Neural progenitor cell (in vitro differentiated cells): Measurements from ENCODE around the gene ATP23. TPM values are rescaled to one million over a fixed set of nuclear protein-coding genes. Genes with fewer than 3 reads are reported as not detected.
A peak's percentile ranks its signal among the peaks of the same experiment; 100 is the strongest.

ENCODE experiments used
- DNase-seq: peaks from one replicate; pipeline ENCODE4 v3.0.0-alpha.2; 2016; ENCODE audit warnings: low spot score
- H2AFZ ChIP-seq: fragments of 200-600 bp; sonication (generic); replicated peaks from 2 replicates; pipeline ENCODE4 v1.6.1; 2016; ENCODE audit warnings: antibody characterized with exemption
- H3F3A ChIP-seq: fragments of 200-600 bp; sonication (generic); 2 replicates; pipeline ENCODE4 v1.6.1; 2016; ENCODE audit warnings: antibody characterized with exemption, low read depth
- H3K27ac ChIP-seq: fragments of 200-600 bp; sonication (generic); 2 replicates; pipeline ENCODE4 v1.5.1; 2016; ENCODE audit warnings: mild to moderate bottlenecking
- H3K27me3 ChIP-seq: fragments of 200-600 bp; sonication (generic); 2 replicates; pipeline ENCODE4 v1.6.1; 2016; ENCODE audit warnings: mild to moderate bottlenecking, moderate library complexity
- H3K36me3 ChIP-seq: fragments of 200-600 bp; sonication (generic); 2 replicates; pipeline ENCODE4 v1.5.1; 2016
- H3K4me1 ChIP-seq: fragments of 200-600 bp; sonication (generic); 2 replicates; pipeline ENCODE4 v1.6.1; 2016; ENCODE audit warnings: mixed run types
- H3K4me2 ChIP-seq: fragments of 200-600 bp; sonication (generic); 2 replicates; pipeline ENCODE4 v1.6.1; 2016
- H3K4me3 ChIP-seq: fragments of 200-600 bp; sonication (generic); 2 replicates; pipeline ENCODE4 v1.5.1; 2016
- H3K79me2 ChIP-seq: fragments of 200-600 bp; sonication (generic); 2 replicates; pipeline ENCODE4 v1.6.1; 2016; ENCODE audit warnings: low read depth
- H3K9ac ChIP-seq: fragments of 200-600 bp; sonication (generic); 2 replicates; pipeline ENCODE4 v1.6.1; 2016
- H3K9me3 ChIP-seq: fragments of 200-600 bp; sonication (generic); 2 replicates; pipeline ENCODE4 v1.5.1; 2016; ENCODE audit warnings: low read depth
- H4K20me1 ChIP-seq: fragments of 200-600 bp; sonication (generic); 2 replicates; pipeline ENCODE4 v1.6.1; 2016; ENCODE audit warnings: low read depth
- H3K27ac Mint-ChIP-seq: 3 replicates; pipeline ENCODE4 v1.8.0; 2021; ENCODE audit warnings: mixed read lengths
- H3K27me3 Mint-ChIP-seq: 2 replicates; pipeline ENCODE4 v1.8.0; 2022; ENCODE audit warnings: low read depth, mild to moderate bottlenecking, inconsistent platforms, moderate library complexity, mixed read lengths; ENCODE audit not compliant: insufficient read depth
- H3K36me3 Mint-ChIP-seq: 3 replicates; pipeline ENCODE4 v1.8.0; 2021; ENCODE audit warnings: mixed read lengths
- H3K4me1 Mint-ChIP-seq: 3 replicates; pipeline ENCODE4 v1.8.0; 2021; ENCODE audit warnings: mixed read lengths
- H3K4me3 Mint-ChIP-seq: 3 replicates; pipeline ENCODE4 v1.8.0; 2021; ENCODE audit warnings: mild to moderate bottlenecking, moderate library complexity, mixed read lengths
- H3K9me3 Mint-ChIP-seq: 3 replicates; pipeline ENCODE4 v1.8.0; 2020; ENCODE audit warnings: mixed read lengths
- EZH2 ChIP-seq: fragments of 200-600 bp; sonication (generic); IDR thresholded peaks from 2 replicates; pipeline ENCODE4 v1.6.1; 2017; ENCODE audit warnings: antibody characterized with exemption, mild to moderate bottlenecking, moderate library complexity
- EZH2phosphoT487 ChIP-seq: fragments of 200-600 bp; sonication (generic); IDR thresholded peaks from 2 replicates; pipeline ENCODE4 v1.6.1; 2017; ENCODE audit warnings: antibody characterized with exemption
- total RNA-seq: library from RNA; depleted of rRNA; stranded (reverse); fragments of >200 nt; gene quantifications from 2 replicates; pipeline ENCODE4 v1.2.3, GENCODE V29; 2015; ENCODE audit warnings: low replicate concordance
- TF ChIP-seq, protein P1 (sequence below): fragments of 200-600 bp; sonication (generic); IDR thresholded peaks from 2 replicates; pipeline ENCODE4 v1.5.1; 2017; ENCODE audit warnings: antibody characterized with exemption, mild to moderate bottlenecking

Gene ATP23
- total RNA-seq, 1 donor from 2014 or later, result 11.4 TPM

DNA sequence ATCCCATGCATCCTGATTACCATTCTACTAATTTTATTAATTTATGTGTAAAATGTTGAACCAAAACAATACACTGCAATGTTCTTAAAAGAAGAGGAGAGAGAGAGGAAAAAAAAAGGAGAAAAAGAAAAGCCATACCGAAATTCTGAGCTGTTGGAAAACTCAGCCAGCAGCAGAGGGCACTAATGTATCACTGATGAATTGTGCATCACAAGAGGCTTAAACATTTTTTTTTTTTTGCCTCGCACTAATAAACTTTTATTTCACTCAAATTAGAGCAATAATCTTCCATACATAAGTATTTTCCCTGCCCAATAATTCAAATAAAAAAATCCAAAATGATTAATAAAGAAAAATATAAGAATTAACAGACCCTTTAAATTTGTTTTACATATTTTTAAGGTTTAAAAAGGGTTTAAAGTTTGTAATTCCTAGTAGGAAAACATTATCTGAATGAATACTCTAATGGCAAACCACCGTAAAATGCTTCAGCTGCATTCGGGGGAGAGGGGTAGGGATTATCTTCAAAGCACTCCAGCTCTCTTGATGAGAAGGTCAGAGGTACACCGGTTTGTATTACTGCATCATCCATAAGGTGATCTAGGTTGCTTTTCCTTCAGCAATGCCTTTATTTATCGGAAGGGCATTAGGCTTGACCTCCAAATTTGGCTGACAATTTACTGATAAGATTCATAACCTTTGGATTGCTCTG, 41.9 kb downstream of the ATP23 start:
- TF ChIP-seq, protein P1, sequence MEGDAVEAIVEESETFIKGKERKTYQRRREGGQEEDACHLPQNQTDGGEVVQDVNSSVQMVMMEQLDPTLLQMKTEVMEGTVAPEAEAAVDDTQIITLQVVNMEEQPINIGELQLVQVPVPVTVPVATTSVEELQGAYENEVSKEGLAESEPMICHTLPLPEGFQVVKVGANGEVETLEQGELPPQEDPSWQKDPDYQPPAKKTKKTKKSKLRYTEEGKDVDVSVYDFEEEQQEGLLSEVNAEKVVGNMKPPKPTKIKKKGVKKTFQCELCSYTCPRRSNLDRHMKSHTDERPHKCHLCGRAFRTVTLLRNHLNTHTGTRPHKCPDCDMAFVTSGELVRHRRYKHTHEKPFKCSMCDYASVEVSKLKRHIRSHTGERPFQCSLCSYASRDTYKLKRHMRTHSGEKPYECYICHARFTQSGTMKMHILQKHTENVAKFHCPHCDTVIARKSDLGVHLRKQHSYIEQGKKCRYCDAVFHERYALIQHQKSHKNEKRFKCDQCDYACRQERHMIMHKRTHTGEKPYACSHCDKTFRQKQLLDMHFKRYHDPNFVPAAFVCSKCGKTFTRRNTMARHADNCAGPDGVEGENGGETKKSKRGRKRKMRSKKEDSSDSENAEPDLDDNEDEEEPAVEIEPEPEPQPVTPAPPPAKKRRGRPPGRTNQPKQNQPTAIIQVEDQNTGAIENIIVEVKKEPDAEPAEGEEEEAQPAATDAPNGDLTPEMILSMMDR, result peak; percentile 89
- no peak for TF ChIP-seq EZH2
- no peaks in the 10 kb centered on the region for H3K27me3 ChIP-seq
- no peak overlapping the region for H3K4me2 ChIP-seq
- H3K4me1 ChIP-seq, result no peaks in the 10 kb centered on the region
- H3K27ac Mint-ChIP-seq, result no peak overlapping the region
- H3F3A ChIP-seq, result no peaks in the 10 kb centered on the region
- no peak overlapping the region for H3K4me3 ChIP-seq
- H2AFZ ChIP-seq, result no peak overlapping the region
- H3K4me3 Mint-ChIP-seq, result no peak overlapping the region
- peaks cover 5% of the 10 kb centered on the region for H3K27me3 Mint-ChIP-seq
- no peaks in the 10 kb centered on the region for H3K36me3 Mint-ChIP-seq
- H3K36me3 ChIP-seq, result no peaks in the 10 kb centered on the region
- no peaks in the 10 kb centered on the region for H4K20me1 ChIP-seq
- peak; percentile 71 for DNase-seq
- no peak overlapping the region for H3K9ac ChIP-seq
- H3K9me3 ChIP-seq, result no peaks in the 10 kb centered on the region
- H3K27ac ChIP-seq, result no peak overlapping the region
- no peaks in the 10 kb centered on the region for H3K79me2 ChIP-seq
- no peaks in the 10 kb centered on the region for H3K9me3 Mint-ChIP-seq
- no peaks in the 10 kb centered on the region for H3K4me1 Mint-ChIP-seq

GRCh38 chr12:57983858-57984505, 42.6 kb downstream of the ATP23 start:
- no peak overlapping the region for H3K4me3 ChIP-seq
- no peaks in the 10 kb centered on the region for H3K79me2 ChIP-seq
- DNase-seq, result no peak
- H3K4me1 ChIP-seq, result no peaks in the 10 kb centered on the region
- Mint-ChIP-seq H3K9me3 (no peaks in the 10 kb centered on the region), H3K36me3 (no peaks in the 10 kb centered on the region), H3K27ac (no peak overlapping the region), H3K4me3 (no peak overlapping the region), H3K4me1 (no peaks in the 10 kb centered on the region), H3K27me3 (peaks cover 5% of the 10 kb centered on the region)
- no peak for TF ChIP-seq EZH2
- TF ChIP-seq, protein P1, result no peak
- no peak for TF ChIP-seq EZH2phosphoT487
- no peak overlapping the region for H3K9ac ChIP-seq
- no peak overlapping the region for H3K27ac ChIP-seq
- H4K20me1 ChIP-seq, result no peaks in the 10 kb centered on the region
- H3F3A ChIP-seq, result no peaks in the 10 kb centered on the region
- H3K36me3 ChIP-seq, result no peaks in the 10 kb centered on the region
- H2AFZ ChIP-seq, result peak overlapping the region; percentile 34
- no peak overlapping the region for H3K4me2 ChIP-seq
- H3K9me3 ChIP-seq, result no peaks in the 10 kb centered on the region
- H3K27me3 ChIP-seq, result no peaks in the 10 kb centered on the region

GRCh38 chr12:57984629-57985151, 43.3 kb downstream of the ATP23 start:
- H3K9ac ChIP-seq, result no peak overlapping the region
- H3K27me3 ChIP-seq, result no peaks in the 10 kb centered on the region
- no peak overlapping the region for H3K4me3 ChIP-seq
- H2AFZ ChIP-seq, result no peak overlapping the region
- H3K36me3 ChIP-seq, result no peaks in the 10 kb centered on the region
- H3K4me1 ChIP-seq, result no peaks in the 10 kb centered on the region
- H3K36me3 Mint-ChIP-seq, result no peaks in the 10 kb centered on the region
- H3K79me2 ChIP-seq, result no peaks in the 10 kb centered on the region
- H3K4me2 ChIP-seq, result no peak overlapping the region
- H3K4me1 Mint-ChIP-seq, result peaks cover 3% of the 10 kb centered on the region
- no peaks in the 10 kb centered on the region for H3K9me3 ChIP-seq
- no peak for TF ChIP-seq EZH2phosphoT487
- no peak for TF ChIP-seq EZH2
- TF ChIP-seq, protein P1, result no peak
- H3K4me3 Mint-ChIP-seq, result no peak overlapping the region
- H3K27me3 Mint-ChIP-seq, result peaks cover 5% of the 10 kb centered on the region
- DNase-seq, result no peak
- H3K27ac Mint-ChIP-seq, result peak overlapping the region; percentile 26
- H3K27ac ChIP-seq, result no peak overlapping the region
- no peaks in the 10 kb centered on the region for H3F3A ChIP-seq
- H4K20me1 ChIP-seq, result no peaks in the 10 kb centered on the region
- no peaks in the 10 kb centered on the region for H3K9me3 Mint-ChIP-seq
